ENCODE data around the gene SARDH. TPM values are rescaled to one million over a fixed set of nuclear protein-coding genes. Genes with fewer than 3 reads are reported as not detected.

Gene SARDH
- total RNA-seq, 4 donors from 2014 or later = 0.39 to 2.9 (median 0.51) TPM

DNA sequence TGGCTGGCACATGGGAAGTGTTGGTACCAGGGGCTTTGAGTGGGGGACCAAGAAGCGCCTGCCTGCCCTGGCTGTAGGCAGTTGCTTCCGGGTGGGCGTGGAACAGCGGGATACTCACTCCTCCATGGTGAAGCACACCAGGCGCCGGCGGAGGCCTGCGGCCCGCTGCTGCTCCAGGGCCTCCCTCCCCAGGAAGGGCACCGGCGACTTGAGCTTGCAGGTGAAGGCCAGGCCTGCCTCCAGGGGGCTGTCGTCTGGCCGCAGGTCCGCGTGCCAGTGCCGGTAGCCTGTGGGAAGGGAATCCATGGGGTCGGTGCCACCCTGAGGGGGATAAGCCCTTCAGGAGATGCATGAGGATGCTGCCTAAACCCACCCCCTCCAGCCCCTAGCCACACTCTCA is 67.7 kb downstream of the SARDH start:
- H3K9me3 ChIP-seq = no peaks in the 10 kb centered on the region
- peaks cover 0 to 20% (median 0%) of the 10 kb centered on the region in 4 donors for H3K27me3 ChIP-seq
- intact Hi-C loops (cut with DNase I) = no loop called here
- no peak overlapping the region for H3K4me3 ChIP-seq
- TF ChIP-seq POLR2A (IDR thresholded peaks at IDR 0.05; ENCODE audit: low read depth) (no peak), EP300 (IDR thresholded peaks at IDR 0.05) (no peak), POLR2AphosphoS5 (IDR thresholded peaks at IDR 0.05) (no peak)
- TF ChIP-seq, protein P1, sequence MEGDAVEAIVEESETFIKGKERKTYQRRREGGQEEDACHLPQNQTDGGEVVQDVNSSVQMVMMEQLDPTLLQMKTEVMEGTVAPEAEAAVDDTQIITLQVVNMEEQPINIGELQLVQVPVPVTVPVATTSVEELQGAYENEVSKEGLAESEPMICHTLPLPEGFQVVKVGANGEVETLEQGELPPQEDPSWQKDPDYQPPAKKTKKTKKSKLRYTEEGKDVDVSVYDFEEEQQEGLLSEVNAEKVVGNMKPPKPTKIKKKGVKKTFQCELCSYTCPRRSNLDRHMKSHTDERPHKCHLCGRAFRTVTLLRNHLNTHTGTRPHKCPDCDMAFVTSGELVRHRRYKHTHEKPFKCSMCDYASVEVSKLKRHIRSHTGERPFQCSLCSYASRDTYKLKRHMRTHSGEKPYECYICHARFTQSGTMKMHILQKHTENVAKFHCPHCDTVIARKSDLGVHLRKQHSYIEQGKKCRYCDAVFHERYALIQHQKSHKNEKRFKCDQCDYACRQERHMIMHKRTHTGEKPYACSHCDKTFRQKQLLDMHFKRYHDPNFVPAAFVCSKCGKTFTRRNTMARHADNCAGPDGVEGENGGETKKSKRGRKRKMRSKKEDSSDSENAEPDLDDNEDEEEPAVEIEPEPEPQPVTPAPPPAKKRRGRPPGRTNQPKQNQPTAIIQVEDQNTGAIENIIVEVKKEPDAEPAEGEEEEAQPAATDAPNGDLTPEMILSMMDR (IDR thresholded peaks at IDR 0.05) = no peak
- H3K36me3 ChIP-seq = no peaks in the 10 kb centered on the region
- 96% methylated on average over 9 of the region's 17 CpGs for WGBS
- no peak for DNase-seq (ENCODE audit: extremely low spot score)
- no peak overlapping the region for H3K27ac ChIP-seq (replicated peaks in 1 of 4)
- H3K4me1 ChIP-seq = no peaks in the 10 kb centered on the region

GRCh38 chr9:133669182-133669801 is 68.9 kb downstream of the SARDH start:
- no peak for TF ChIP-seq POLR2AphosphoS5 (IDR thresholded peaks at IDR 0.05)
- TF ChIP-seq EP300 (IDR thresholded peaks at IDR 0.05) = no peak
- TF ChIP-seq POLR2A (IDR thresholded peaks at IDR 0.05; ENCODE audit: low read depth) = no peak
- TF ChIP-seq, protein P1 (IDR thresholded peaks at IDR 0.05) = no peak
- WGBS = 65% methylated on average over 9 of the region's 16 CpGs
- H3K4me1 ChIP-seq = no peaks in the 10 kb centered on the region
- H3K9me3 ChIP-seq = no peaks in the 10 kb centered on the region
- no peak for DNase-seq (ENCODE audit: extremely low spot score)
- intact Hi-C loops (cut with DNase I) = no loop called here
- no peak overlapping the region for H3K27ac ChIP-seq (replicated peaks in 1 of 4)
- H3K4me3 ChIP-seq = no peak overlapping the region
- H3K27me3 ChIP-seq = peaks cover 0 to 31% (median 2%) of the 10 kb centered on the region in 4 donors
- H3K36me3 ChIP-seq = no peaks in the 10 kb centered on the region

GRCh38 chr9:133667759-133668450 is 70.2 kb downstream of the SARDH start:
- Histone ChIP-seq H3K27me3 (peaks cover 0 to 44% (median 2%) of the 10 kb centered on the region in 4 donors), H3K4me3 (no peak overlapping the region), H3K27ac (replicated peaks in 1 of 4) (no peak overlapping the region), H3K4me1 (no peaks in the 10 kb centered on the region), H3K36me3 (no peaks in the 10 kb centered on the region), H3K9me3 (no peaks in the 10 kb centered on the region)
- WGBS = 60% methylated on average over 10 of the region's 17 CpGs
- TF ChIP-seq POLR2A (IDR thresholded peaks at IDR 0.05; ENCODE audit: low read depth) (no peak), POLR2AphosphoS5 (IDR thresholded peaks at IDR 0.05) (no peak), EP300 (IDR thresholded peaks at IDR 0.05) (no peak)
- TF ChIP-seq, protein P1 (IDR thresholded peaks at IDR 0.05) = no peak
- intact Hi-C loops (cut with DNase I) = no loop called here
- DNase-seq (ENCODE audit: extremely low spot score) = no peak

DNA sequence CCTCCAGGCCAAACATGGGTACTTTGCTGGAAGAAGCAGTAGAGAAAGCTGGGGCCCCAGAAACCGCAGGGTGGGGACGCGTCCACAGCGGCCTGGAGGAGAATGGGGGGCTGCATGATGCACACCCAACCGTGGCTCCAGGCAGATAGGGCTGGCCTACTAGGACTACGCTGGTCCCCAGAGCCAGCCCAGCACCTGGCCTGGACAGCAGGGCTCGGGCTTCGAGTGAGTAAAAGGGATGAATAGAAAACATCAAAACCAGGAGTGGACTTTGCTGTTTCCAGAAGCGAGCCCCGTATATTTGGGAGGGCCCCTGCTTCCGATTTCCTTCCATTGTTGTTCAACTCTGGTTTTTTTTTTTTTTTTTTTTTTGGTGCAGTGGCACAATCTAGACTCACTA is 71.3 kb downstream of the SARDH start:
- Histone ChIP-seq H3K9me3 (no peaks in the 10 kb centered on the region), H3K36me3 (no peaks in the 10 kb centered on the region), H3K4me1 (no peaks in the 10 kb centered on the region), H3K27me3 (peaks cover 0 to 55% (median 2%) of the 10 kb centered on the region in 4 donors), H3K4me3 (no peak overlapping the region), H3K27ac (replicated peaks in 1 of 4) (no peak overlapping the region)
- intact Hi-C loops (cut with DNase I) = no loop called here
- 64% methylated on average over 8 of the region's 11 CpGs for WGBS
- TF ChIP-seq, protein P1 (IDR thresholded peaks at IDR 0.05) = no peak
- TF ChIP-seq EP300 (IDR thresholded peaks at IDR 0.05) (no peak), POLR2AphosphoS5 (IDR thresholded peaks at IDR 0.05) (no peak), POLR2A (IDR thresholded peaks at IDR 0.05; ENCODE audit: low read depth) (no peak)
- no peak for DNase-seq (ENCODE audit: extremely low spot score)

Measured in esophagus muscularis mucosa (tissue), 4 donors.